Small intestine (tissue), 7 donors: ENCODE data around the gene EAF1. TPM values are rescaled to one million over a fixed set of nuclear protein-coding genes. Genes with fewer than 3 reads are reported as not detected.
"Not testable (repeated sequence)": the region's sequence is repeated elsewhere in the genome, so short reads cannot be mapped to it uniquely, and the experiment has no call there.

Experiments used
- DNase-seq, 2 donors: peaks; one replicate each; pipeline versions ENCODE4 v3.0.0 to v3.0.0-alpha.2; 2013
- FAIRE-seq: peaks from 2 replicates; lab custom pipeline; 2012; peaks lifted over from hg19 to GRCh38; lab: Jason Lieb, UNC
- H3K27ac ChIP-seq, 3 donors: one replicate each; pipeline ENCODE4 v1.5.1; 2013; ENCODE audit warnings: low read length in 2 of 3, mild to moderate bottlenecking in 2 of 3, control low read depth in 1 of 3, inconsistent platforms in 1 of 3, low read depth in 1 of 3, moderate library complexity in 1 of 3
- H3K27me3 ChIP-seq, 3 donors: one replicate each; pipeline ENCODE4 v1.6.1; 2013; ENCODE audit warnings: low read length in 3 of 3, inconsistent platforms in 1 of 3; ENCODE audit not compliant: control insufficient read depth in 3 of 3, insufficient read depth in 3 of 3
- H3K36me3 ChIP-seq, 3 donors: one replicate each; pipeline ENCODE4 v1.6.1; 2013; ENCODE audit warnings: low read length in 3 of 3, inconsistent platforms in 1 of 3, low read depth in 1 of 3, mild to moderate bottlenecking in 1 of 3, moderate library complexity in 1 of 3; ENCODE audit not compliant: control insufficient read depth in 3 of 3, insufficient read depth in 2 of 3
- H3K4me1 ChIP-seq, 3 donors: one replicate each; pipeline ENCODE4 v1.6.1; 2013; ENCODE audit warnings: low read length in 2 of 3, inconsistent platforms in 1 of 3, low read depth in 1 of 3, mild to moderate bottlenecking in 1 of 3, moderate library complexity in 1 of 3; ENCODE audit not compliant: control insufficient read depth in 3 of 3, insufficient read depth in 2 of 3
- H3K4me3 ChIP-seq, 3 donors: one replicate each; pipeline ENCODE4 v1.5.1; 2013; ENCODE audit warnings: low read length in 3 of 3, control low read depth in 1 of 3, inconsistent platforms in 1 of 3, low read depth in 1 of 3, mild to moderate bottlenecking in 1 of 3, moderate library complexity in 1 of 3
- H3K9me3 ChIP-seq, 2 donors: one replicate each; pipeline ENCODE4 v1.6.1; 2013; ENCODE audit warnings: low read depth in 1 of 2, low read length in 1 of 2; ENCODE audit not compliant: control insufficient read depth in 2 of 2, insufficient read depth in 1 of 2
- WGBS, 3 donors: extraction: QIAGEN DNeasy Blood & Tissue Kit; methylation state at CpG; one replicate each; pipeline ENCODE4 v1.1.7; 2013; 5-methylcytosine and 5-hydroxymethylcytosine counted together
- polyA plus RNA-seq, 4 donors: library from polyadenylated mRNA; stranded (reverse) in 3 of 4; unstranded in 1 of 4; fragments of 200-250 nt in 3 of 4; fragments of 120-200 nt in 1 of 4; gene quantifications; one replicate each; pipeline versions ENCODE4 v1.2.1 to v1.2.3, GENCODE V29; 2013
- donor health status: healthy with polysubstance abuse.
- donor health status: control.
- donor health status: control.
- donor health status: Bipolar disorder and iron deficiency.
- donor health status: healthy.

The EAF1 gene
- polyA plus RNA-seq, 4 donors = 5.9 to 19.8 (median 9.6) TPM

- WGBS, 3 donors = 92 to 96% (median 95%) methylated on average over 2 of the region's 2 CpGs
Measured at GRCh38 chr3:15456321-15456720, 28.9 kb downstream of the EAF1 start.

GRCh38 chr3:15456915-15457314, 29.5 kb downstream of the EAF1 start:
- H3K36me3 ChIP-seq = peaks cover 0 to 17% (median 0%) of the 10 kb centered on the region in 3 donors
- not testable (repeated sequence) for H3K4me3 ChIP-seq, FAIRE-seq, H3K27ac ChIP-seq, H3K4me1 ChIP-seq, H3K9me3 ChIP-seq, DNase-seq, H3K27me3 ChIP-seq
- WGBS, 3 donors = 92 to 94% (median 92%) methylated on average over 10 of the region's 10 CpGs

More at GRCh38 chr3:15456321-15456720, 28.9 kb downstream of the EAF1 start:
- Histone ChIP-seq H3K27ac (no peak overlapping the region), H3K36me3 (peaks cover 0 to 17% (median 0%) of the 10 kb centered on the region in 3 donors), H3K27me3 (no peaks in the 10 kb centered on the region), H3K4me1 (no peaks in the 10 kb centered on the region), H3K4me3 (no peak overlapping the region), H3K9me3 (peaks cover 0 to 3% of the 10 kb centered on the region in 2 donors)
- FAIRE-seq = no peak
- no peak for DNase-seq

- DNase-seq = peak in 1 of 2 donors; percentile 45
- Histone ChIP-seq H3K27ac (no peak overlapping the region), H3K9me3 (peaks cover 0 to 3% of the 10 kb centered on the region in 2 donors), H3K36me3 (peaks cover 0 to 12% (median 0%) of the 10 kb centered on the region in 3 donors), H3K4me3 (no peak overlapping the region), H3K27me3 (no peaks in the 10 kb centered on the region), H3K4me1 (no peaks in the 10 kb centered on the region)
- FAIRE-seq = no peak
- WGBS, 3 donors = 83 to 86% (median 84%) methylated on average over 7 of the region's 7 CpGs
Measured at GRCh38 chr3:15458212-15458780, 30.9 kb downstream of the EAF1 start.

GRCh38 chr3:15460891-15461531, 33.6 kb downstream of the EAF1 start:
- FAIRE-seq (no peak), DNase-seq (no peak)
- no peak overlapping the region for H3K4me3 ChIP-seq
- 46 to 62% (median 50%) methylated on average over 4 of the region's 4 CpGs for WGBS, 3 donors
- no peaks in the 10 kb centered on the region for H3K27me3 ChIP-seq
- H3K27ac ChIP-seq = no peak overlapping the region
- no peaks in the 10 kb centered on the region for H3K4me1 ChIP-seq
- peaks cover 0 to 3% of the 10 kb centered on the region in 2 donors for H3K9me3 ChIP-seq
- peaks cover 0 to 3% (median 0%) of the 10 kb centered on the region in 3 donors for H3K36me3 ChIP-seq

- FAIRE-seq = no peak
- Histone ChIP-seq H3K36me3 (no peaks in the 10 kb centered on the region), H3K27me3 (no peaks in the 10 kb centered on the region), H3K4me1 (no peaks in the 10 kb centered on the region), H3K4me3 (no peak overlapping the region), H3K27ac (no peak overlapping the region), H3K9me3 (peaks cover 0 to 3% of the 10 kb centered on the region in 2 donors)
- DNase-seq = no peak
- WGBS, 3 donors = 80 to 91% (median 87%) methylated on average over 5 of the region's 5 CpGs
Measured at GRCh38 chr3:15462451-15462850, 35.1 kb downstream of the EAF1 start.

GRCh38 chr3:15465876-15466585, 38.6 kb downstream of the EAF1 start:
- no peak overlapping the region for H3K27ac ChIP-seq
- H3K9me3 ChIP-seq = no peaks in the 10 kb centered on the region
- H3K4me3 ChIP-seq = no peak overlapping the region
- no peaks in the 10 kb centered on the region for H3K4me1 ChIP-seq
- WGBS, 3 donors = 93 to 94% (median 94%) methylated on average over 6 of the region's 6 CpGs
- H3K36me3 ChIP-seq = no peaks in the 10 kb centered on the region
- FAIRE-seq (no peak), DNase-seq (no peak)
- no peaks in the 10 kb centered on the region for H3K27me3 ChIP-seq

- no peaks in the 10 kb centered on the region for H3K9me3 ChIP-seq
- H3K4me3 ChIP-seq = no peak overlapping the region
- DNase-seq (no peak), FAIRE-seq (no peak)
- no peaks in the 10 kb centered on the region for H3K36me3 ChIP-seq
- H3K27ac ChIP-seq = no peak overlapping the region
- WGBS, 3 donors = 83 to 88% (median 86%) methylated on average over 11 of the region's 11 CpGs
- no peaks in the 10 kb centered on the region for H3K27me3 ChIP-seq
- no peaks in the 10 kb centered on the region for H3K4me1 ChIP-seq
Measured at GRCh38 chr3:15467227-15468181, 40.1 kb downstream of the EAF1 start.

- DNase-seq (peak in 1 of 2 donors; percentile 8), FAIRE-seq (no peak)
- H3K27ac ChIP-seq = no peak overlapping the region
- no peak overlapping the region for H3K4me3 ChIP-seq
- H3K4me1 ChIP-seq = no peaks in the 10 kb centered on the region
- 67 to 80% (median 74%) methylated on average over 6 of the region's 6 CpGs for WGBS, 3 donors
- no peaks in the 10 kb centered on the region for H3K9me3 ChIP-seq
- H3K36me3 ChIP-seq = peaks cover 0 to 2% (median 0%) of the 10 kb centered on the region in 3 donors
- H3K27me3 ChIP-seq = no peaks in the 10 kb centered on the region
Measured at GRCh38 chr3:15470261-15470660, 42.9 kb downstream of the EAF1 start.
